Smooth muscle cell (in vitro differentiated cells): ENCODE data around the gene CFAP161. TPM values are rescaled to one million over a fixed set of nuclear protein-coding genes. Genes with fewer than 3 reads are reported as not detected.

Experiments
- DNase-seq: peaks from one replicate; lab custom pipeline; 2025; ENCODE audit not compliant: unreplicated experiment; lab: John Stamatoyannopoulos, UW
- H2AFZ ChIP-seq: fragments of 200-600 bp; sonication (generic); 2 replicates; pipeline ENCODE4 v1.6.0; 2016; ENCODE audit warnings: antibody characterized with exemption, low read depth, mild to moderate bottlenecking
- H3F3A ChIP-seq: fragments of 200-600 bp; sonication (generic); 2 replicates; pipeline ENCODE4 v1.6.0; 2017; ENCODE audit warnings: antibody characterized with exemption, low read depth
- H3K27ac ChIP-seq: fragments of 200-600 bp; sonication (generic); 2 replicates; pipeline ENCODE4 v1.5.1; 2016; ENCODE audit warnings: low read depth, mild to moderate bottlenecking
- H3K27me3 ChIP-seq: fragments of 200-600 bp; sonication (generic); 2 replicates; pipeline ENCODE4 v1.6.1; 2016; ENCODE audit warnings: low read depth, mild to moderate bottlenecking
- H3K36me3 ChIP-seq: fragments of 200-600 bp; sonication (generic); 2 replicates; pipeline ENCODE4 v1.5.1; 2016; ENCODE audit warnings: low read depth
- H3K4me1 ChIP-seq: fragments of 200-600 bp; sonication (generic); 2 replicates; pipeline ENCODE4 v1.5.1; 2016; ENCODE audit warnings: low read depth
- H3K4me2 ChIP-seq: fragments of 200-600 bp; sonication (generic); 2 replicates; pipeline ENCODE4 v1.6.0; 2016; ENCODE audit warnings: mild to moderate bottlenecking
- H3K4me3 ChIP-seq: fragments of 200-600 bp; sonication (generic); 2 replicates; pipeline ENCODE4 v1.5.1; 2016; ENCODE audit warnings: mild to moderate bottlenecking
- H3K79me2 ChIP-seq: fragments of 200-600 bp; sonication (generic); 2 replicates; pipeline ENCODE4 v1.6.0; 2016; ENCODE audit warnings: low read depth, mild to moderate bottlenecking
- H3K9ac ChIP-seq: fragments of 200-600 bp; sonication (generic); 2 replicates; pipeline ENCODE4 v1.6.0; 2016; ENCODE audit warnings: low read depth
- H3K9me3 ChIP-seq: fragments of 200-600 bp; sonication (generic); replicated peaks from 2 replicates; pipeline ENCODE4 v1.5.1; 2016; ENCODE audit warnings: low read depth
- H4K20me1 ChIP-seq: fragments of 200-600 bp; sonication (generic); 2 replicates; pipeline ENCODE4 v1.6.0; 2016; ENCODE audit warnings: low read depth
- CTCF ChIP-seq: fragments of 200-600 bp; sonication (generic); IDR thresholded peaks from 2 replicates; pipeline ENCODE4 v1.5.1; 2017; ENCODE audit warnings: borderline replicate concordance, mild to moderate bottlenecking, antibody characterized with exemption; ENCODE audit not compliant: insufficient read depth, poor library complexity, severe bottlenecking
- WGBS: methylation state at CpG from one replicate; pipeline ENCODE4 v1.1.7; 2016; ENCODE audit warnings: low lambda C conversion rate; 5-methylcytosine and 5-hydroxymethylcytosine counted together
- polyA plus RNA-seq: library from polyadenylated mRNA; unstranded; fragments of >200 nt; fragmentation: Nextera tagmentation; extraction: Ambion mirVana; gene quantifications from 2 replicates; pipeline ENCODE4 v1.2.1, GENCODE V29; 2016
- total RNA-seq: library from RNA; depleted of rRNA; stranded (reverse); fragments of >200 nt; gene quantifications from 2 replicates; pipeline ENCODE4 v1.2.3, GENCODE V29; 2014

Gene CFAP161
- total and polyA plus RNA-seq, 2 experiments from 2014 or later, result 0.94 TPM; not detected in 1

GRCh38 chr15:81101894-81102815, 31.9 kb upstream of the CFAP161 start:
- H4K20me1 ChIP-seq, result no peaks in the 10 kb centered on the region
- H3K27ac ChIP-seq, result no peak overlapping the region

GRCh38 chr15:81103857-81104256, 30.2 kb upstream of the CFAP161 start:
- no peaks in the 10 kb centered on the region for H4K20me1 ChIP-seq
- H3K36me3 ChIP-seq, result no peaks in the 10 kb centered on the region
- peaks cover 3% of the 10 kb centered on the region for H3K27me3 ChIP-seq
- H3F3A ChIP-seq, result no peaks in the 10 kb centered on the region
- no peak overlapping the region for H3K27ac ChIP-seq
- H3K4me2 ChIP-seq, result no peak overlapping the region
- no peak overlapping the region for H3K9ac ChIP-seq
- no peaks in the 10 kb centered on the region for H3K4me1 ChIP-seq
- no peak for DNase-seq
- no peak for TF ChIP-seq CTCF
- no peaks in the 10 kb centered on the region for H3K79me2 ChIP-seq
- no peak overlapping the region for H2AFZ ChIP-seq
- 100% methylated on average over 1 of the region's 1 CpG for WGBS
- no peaks in the 10 kb centered on the region for H3K9me3 ChIP-seq
- H3K4me3 ChIP-seq, result no peak overlapping the region

More at GRCh38 chr15:81101894-81102815, 31.9 kb upstream of the CFAP161 start:
- Histone ChIP-seq H3K4me3 (no peak overlapping the region), H3K4me2 (no peak overlapping the region), H2AFZ (no peak overlapping the region), H3K27me3 (peaks cover 3% of the 10 kb centered on the region), H3K36me3 (no peaks in the 10 kb centered on the region), H3K79me2 (no peaks in the 10 kb centered on the region), H3K9ac (no peak overlapping the region), H3K9me3 (no peaks in the 10 kb centered on the region), H3K4me1 (no peaks in the 10 kb centered on the region), H3F3A (no peaks in the 10 kb centered on the region)
- DNase-seq, result no peak
- WGBS, result 88% methylated on average over 7 of the region's 7 CpGs
- no peak for TF ChIP-seq CTCF

GRCh38 chr15:81105545-81105944, 28.5 kb upstream of the CFAP161 start:
- H3K27me3 ChIP-seq, result peaks cover 14% of the 10 kb centered on the region

More at GRCh38 chr15:81105545-81105944, 28.5 kb upstream of the CFAP161 start:
- H3K79me2 ChIP-seq, result no peaks in the 10 kb centered on the region
- H3K4me3 ChIP-seq, result no peak overlapping the region
- H3K27ac ChIP-seq, result no peak overlapping the region
- H4K20me1 ChIP-seq, result no peaks in the 10 kb centered on the region
- no peak overlapping the region for H3K4me2 ChIP-seq
- H3F3A ChIP-seq, result no peaks in the 10 kb centered on the region
- DNase-seq, result no peak
- no peak overlapping the region for H2AFZ ChIP-seq
- no peaks in the 10 kb centered on the region for H3K4me1 ChIP-seq
- no peaks in the 10 kb centered on the region for H3K36me3 ChIP-seq
- 86% methylated on average over 4 of the region's 4 CpGs for WGBS
- no peak for TF ChIP-seq CTCF
- no peaks in the 10 kb centered on the region for H3K9me3 ChIP-seq
- H3K9ac ChIP-seq, result no peak overlapping the region
